ENCODE data around the gene ACIN1. TPM values are rescaled to one million over a fixed set of nuclear protein-coding genes. Genes with fewer than 3 reads are reported as not detected.
A peak's percentile ranks its signal among the peaks of the same experiment; 100 is the strongest.

The ACIN1 gene
- total and polyA plus RNA-seq, 2 of the 13 experiments (the other 11 are each of a cell fraction or from before 2014, with no cell fraction given): 165 to 183 TPM

DNA sequence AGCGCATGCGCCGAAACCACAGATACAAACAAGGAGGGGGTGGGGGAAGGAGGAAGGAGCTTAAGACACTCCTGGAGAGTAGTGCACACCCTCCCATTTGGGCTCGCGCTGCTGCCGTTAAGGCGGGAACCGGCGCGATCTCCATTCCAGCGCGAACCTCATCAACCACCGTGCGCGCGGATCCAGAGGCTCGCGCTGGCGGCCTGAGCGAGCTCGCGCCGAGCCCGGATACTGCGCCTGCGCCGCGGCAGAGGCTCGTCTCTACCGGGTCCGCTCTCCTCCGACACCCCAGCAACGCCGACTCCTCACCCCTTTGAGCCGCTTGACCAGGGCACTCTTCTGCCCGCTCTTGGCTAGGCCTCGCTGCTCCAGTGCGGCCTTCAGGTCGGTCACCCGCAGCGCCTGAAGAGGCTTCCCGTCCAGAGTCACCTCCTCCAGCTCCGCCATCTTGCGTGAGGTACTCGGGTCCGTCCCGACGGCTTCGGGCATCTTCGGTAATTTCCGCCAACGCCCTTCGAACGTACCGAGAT lies at the start of gene ACIN1 (continued):
- TF ChIP-seq, protein P1, sequence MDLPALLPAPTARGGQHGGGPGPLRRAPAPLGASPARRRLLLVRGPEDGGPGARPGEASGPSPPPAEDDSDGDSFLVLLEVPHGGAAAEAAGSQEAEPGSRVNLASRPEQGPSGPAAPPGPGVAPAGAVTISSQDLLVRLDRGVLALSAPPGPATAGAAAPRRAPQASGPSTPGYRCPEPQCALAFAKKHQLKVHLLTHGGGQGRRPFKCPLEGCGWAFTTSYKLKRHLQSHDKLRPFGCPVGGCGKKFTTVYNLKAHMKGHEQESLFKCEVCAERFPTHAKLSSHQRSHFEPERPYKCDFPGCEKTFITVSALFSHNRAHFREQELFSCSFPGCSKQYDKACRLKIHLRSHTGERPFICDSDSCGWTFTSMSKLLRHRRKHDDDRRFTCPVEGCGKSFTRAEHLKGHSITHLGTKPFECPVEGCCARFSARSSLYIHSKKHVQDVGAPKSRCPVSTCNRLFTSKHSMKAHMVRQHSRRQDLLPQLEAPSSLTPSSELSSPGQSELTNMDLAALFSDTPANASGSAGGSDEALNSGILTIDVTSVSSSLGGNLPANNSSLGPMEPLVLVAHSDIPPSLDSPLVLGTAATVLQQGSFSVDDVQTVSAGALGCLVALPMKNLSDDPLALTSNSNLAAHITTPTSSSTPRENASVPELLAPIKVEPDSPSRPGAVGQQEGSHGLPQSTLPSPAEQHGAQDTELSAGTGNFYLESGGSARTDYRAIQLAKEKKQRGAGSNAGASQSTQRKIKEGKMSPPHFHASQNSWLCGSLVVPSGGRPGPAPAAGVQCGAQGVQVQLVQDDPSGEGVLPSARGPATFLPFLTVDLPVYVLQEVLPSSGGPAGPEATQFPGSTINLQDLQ (CRISPR knock-in tag; IDR thresholded peaks at IDR 0.05): no peak
- TF ChIP-seq NCOA1 (CRISPR knock-in tag; IDR thresholded peaks at IDR 0.05) (peak; percentile 99), ZIK1 (CRISPR knock-in tag; IDR thresholded peaks at IDR 0.05; ENCODE audit: borderline replicate concordance, low read depth) (peak; percentile 97), RELA (CRISPR knock-in tag; IDR thresholded peaks at IDR 0.05) (peak; percentile 86), SIN3A (IDR thresholded peaks at IDR 0.05; ENCODE audit: borderline replicate concordance, low read depth, low read length) (peak; percentile 29; the same call in 1 of the 2 replicates), RBM22 (optimal IDR thresholded peaks at IDR 0.05; ENCODE audit: low read length) (peak; percentile 81), SALL2 (CRISPR knock-in tag; IDR thresholded peaks at IDR 0.05) (peak; percentile 99), ZNF232 (CRISPR knock-in tag; IDR thresholded peaks at IDR 0.05; ENCODE audit: borderline replicate concordance) (peak; percentile 98), ZNF569 (CRISPR knock-in tag; IDR thresholded peaks at IDR 0.05; ENCODE audit: borderline replicate concordance) (peak; percentile 87; the same call in 1 of the 2 replicates), GFI1 (CRISPR knock-in tag; IDR thresholded peaks at IDR 0.05; ENCODE audit: borderline replicate concordance) (no peak; the same call in 1 of the 2 replicates), U2AF2 (IDR thresholded peaks at IDR 0.05; ENCODE audit: low read depth, low read length) (no peak), HNRNPH1 (optimal IDR thresholded peaks at IDR 0.05; ENCODE audit: low read depth, low read length) (no peak), NR2C2 (CRISPR knock-in tag; IDR thresholded peaks at IDR 0.05; ENCODE audit: borderline replicate concordance) (peak; percentile 77), ZNF598 (CRISPR knock-in tag; IDR thresholded peaks at IDR 0.05; ENCODE audit: borderline replicate concordance) (peak; percentile 99; the same call in 1 of the 2 replicates), ARNTL (CRISPR knock-in tag; IDR thresholded peaks at IDR 0.05) (no peak; the same call in none of the 2 replicates), PHB2 (IDR thresholded peaks at IDR 0.05; ENCODE audit: partially characterized antibody) (no peak), DNMT3B (CRISPR knock-in tag; conservative IDR thresholded peaks at IDR 0.05) (no peak), ZNF264 (CRISPR knock-in tag; IDR thresholded peaks at IDR 0.05) (no peak; the same call in 1 of the 2 replicates), MTF2 (CRISPR knock-in tag; IDR thresholded peaks at IDR 0.05; ENCODE audit: borderline replicate concordance) (peak; percentile 100), MZF1 (CRISPR knock-in tag; IDR thresholded peaks at IDR 0.05; ENCODE audit: borderline replicate concordance) (peak; percentile 64; the same call in 1 of the 2 replicates), GABPA (IDR thresholded peaks at IDR 0.05; ENCODE audit: low read depth, low read length) (no peak), GABPA (CRISPR knock-in tag; IDR thresholded peaks at IDR 0.05; ENCODE audit: low read depth) (no peak), CREM (IDR thresholded peaks at IDR 0.05) (no peak), CREM (CRISPR knock-in tag; IDR thresholded peaks at IDR 0.05) (no peak)
- TF ChIP-seq, protein P2, sequence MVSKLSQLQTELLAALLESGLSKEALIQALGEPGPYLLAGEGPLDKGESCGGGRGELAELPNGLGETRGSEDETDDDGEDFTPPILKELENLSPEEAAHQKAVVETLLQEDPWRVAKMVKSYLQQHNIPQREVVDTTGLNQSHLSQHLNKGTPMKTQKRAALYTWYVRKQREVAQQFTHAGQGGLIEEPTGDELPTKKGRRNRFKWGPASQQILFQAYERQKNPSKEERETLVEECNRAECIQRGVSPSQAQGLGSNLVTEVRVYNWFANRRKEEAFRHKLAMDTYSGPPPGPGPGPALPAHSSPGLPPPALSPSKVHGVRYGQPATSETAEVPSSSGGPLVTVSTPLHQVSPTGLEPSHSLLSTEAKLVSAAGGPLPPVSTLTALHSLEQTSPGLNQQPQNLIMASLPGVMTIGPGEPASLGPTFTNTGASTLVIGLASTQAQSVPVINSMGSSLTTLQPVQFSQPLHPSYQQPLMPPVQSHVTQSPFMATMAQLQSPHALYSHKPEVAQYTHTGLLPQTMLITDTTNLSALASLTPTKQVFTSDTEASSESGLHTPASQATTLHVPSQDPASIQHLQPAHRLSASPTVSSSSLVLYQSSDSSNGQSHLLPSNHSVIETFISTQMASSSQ (IDR thresholded peaks at IDR 0.05; ENCODE audit: low read depth): no peak
- TF ChIP-seq, protein P2 (CRISPR knock-in tag; IDR thresholded peaks at IDR 0.05; ENCODE audit: borderline replicate concordance): peak; percentile 89

Measured in HepG2 (cell line).